CD4-positive, alpha-beta T cell (primary cell): ENCODE results near the gene DCUN1D3. TPM values are rescaled to one million over a fixed set of nuclear protein-coding genes. Genes with fewer than 3 reads are reported as not detected.
A peak's percentile ranks its signal among the peaks of the same experiment; 100 is the strongest.

Experiments used
- ATAC-seq: fragments of 200-7000 bp; cut with Tn5 transposase; one replicate; pipeline ENCODE4 v1.10.0; 2022; ENCODE audit warnings: mild to moderate bottlenecking; ENCODE audit not compliant: poor library complexity
- CTCF ChIA-PET: fragments of 350-600 bp; sonication (Branson Sonifier 250); formaldehyde crosslinking; loops from one replicate; lab custom pipeline; 2021; ENCODE audit warnings: antibody characterized with exemption, inconsistent platforms; lab: Charles Lee
- POLR2A ChIA-PET: fragments of 350-600 bp; sonication (Branson Sonifier 250); formaldehyde crosslinking; loops from one replicate; lab custom pipeline; 2021; ENCODE audit warnings: antibody characterized with exemption, inconsistent platforms; lab: Charles Lee
- DNase-seq, 14 experiments: peaks; one replicate each; pipeline ENCODE4 v3.0.0-alpha.2; 2013 to 2020; ENCODE audit warnings: mixed read lengths in 2 of 14
- H3K27ac ChIP-seq, 2 donors: one replicate each; pipeline versions ENCODE4 v1.5.1 to v1.7.0; 2013; ENCODE audit warnings: low read length in 2 of 2, low read depth in 1 of 2, mild to moderate bottlenecking in 1 of 2
- H3K27me3 ChIP-seq, 2 experiments: 1 replicate in 1 of 2; 2 replicates in 1 of 2; pipeline versions ENCODE4 v1.6.1 to v1.7.0; 2013; ENCODE audit warnings: low read length in 2 of 2, control low read depth in 1 of 2, mild to moderate bottlenecking in 1 of 2, moderate library complexity in 1 of 2; ENCODE audit not compliant: insufficient read depth in 2 of 2, control insufficient read depth in 1 of 2
- H3K36me3 ChIP-seq: one replicate; pipeline ENCODE4 v1.6.1; 2013; ENCODE audit warnings: low read length, control low read depth; ENCODE audit not compliant: insufficient read depth
- H3K4me1 ChIP-seq: one replicate; pipeline ENCODE4 v1.6.1; 2013; ENCODE audit warnings: low read length, control low read depth; ENCODE audit not compliant: insufficient read depth
- H3K4me3 ChIP-seq: one replicate; pipeline ENCODE4 v1.5.1; 2013; ENCODE audit warnings: mild to moderate bottlenecking, low read length, moderate library complexity
- H3K9me3 ChIP-seq, 2 experiments: 1 replicate in 1 of 2; 2 replicates in 1 of 2; pipeline versions ENCODE4 v1.6.1 to v1.7.0; 2013; ENCODE audit warnings: low read length in 2 of 2, mild to moderate bottlenecking in 2 of 2, control low read depth in 1 of 2, moderate library complexity in 1 of 2; ENCODE audit not compliant: control insufficient read depth in 1 of 2, insufficient read depth in 1 of 2
- H3K27ac Mint-ChIP-seq: one replicate; pipeline ENCODE4 v1.8.0; 2020; ENCODE audit warnings: mixed read lengths
- H3K27me3 Mint-ChIP-seq: one replicate; pipeline ENCODE4 v1.8.0; 2021; ENCODE audit warnings: mixed read lengths
- H3K36me3 Mint-ChIP-seq: one replicate; pipeline ENCODE4 v1.8.0; 2021; ENCODE audit warnings: low read depth, mixed read lengths
- H3K4me1 Mint-ChIP-seq: one replicate; pipeline ENCODE4 v1.8.0; 2021; ENCODE audit warnings: low read depth, mixed read lengths
- H3K4me3 Mint-ChIP-seq: one replicate; pipeline ENCODE4 v1.8.0; 2020; ENCODE audit warnings: mild to moderate bottlenecking, mixed read lengths
- H3K9me3 Mint-ChIP-seq: one replicate; pipeline ENCODE4 v1.8.0; 2020; ENCODE audit warnings: mixed read lengths
- CTCF ChIP-seq: fragments of 200-600 bp; IDR thresholded peaks from one replicate; pipeline ENCODE4 v1.8.0; 2022; ENCODE audit warnings: antibody characterized with exemption, mild to moderate bottlenecking
- intact Hi-C, 2 experiments: fragments of 100-400 bp; cut with DNase I in 1 of 2; cut with micrococcal nuclease in 1 of 2; formaldehyde crosslinking; loops; one replicate each; pipeline versions ENCODE4 v1.15.1 to v1.9.0; 2023 to 2025; cut with DNase I, micrococcal nuclease
- polyA plus RNA-seq, 2 donors: library from polyadenylated mRNA; unstranded; fragments of 120-200 nt; gene quantifications; one replicate each; pipeline ENCODE4 v1.2.1, GENCODE V29; 2013
- total RNA-seq, 174 experiments: library from RNA in 2 of 174; stranded (reverse) in 2 of 174; gene quantifications; one replicate each; pipeline ENCODE4 v1.2.3 and lab custom pipeline; 2021 to 2026

DCUN1D3 gene
- total RNA-seq (1 to 10 TPM; 1.9 TPM), total RNA-seq (lab: John Stamatoyannopoulos, UW) (6.4 to 26.5 (median 13.9) reads per million in 172 experiments)
- polyA plus RNA-seq (2013, experiment 1 of 2), result 2.7 TPM
- 3.3 TPM for polyA plus RNA-seq (2013, experiment 2 of 2)

- no peak for TF ChIP-seq CTCF
- peak; percentile 71 for ATAC-seq
- intact Hi-C loops, result loop anchor here (2.0 to 10.0 kb wide), 6 partner anchors 26 to 1836 kb away; partner anchors contain the start of genes LDAF1 (in 2 of the 2), CCP110 (in 1 of the 2), COQ7 (in 1 of the 2) and ERI2 (in 1 of the 2)
- peak within 1 kb of the TSS; percentile 84 for H3K4me3 ChIP-seq
- Mint-ChIP-seq H3K4me3 (peak within 1 kb of the TSS; percentile 96), H3K27ac (peak within 1 kb of the TSS; percentile 95), H3K27me3 (no peaks in the 10 kb centered on the region), H3K9me3 (no peaks in the 10 kb centered on the region), H3K4me1 (peaks cover 82% of the 10 kb centered on the region), H3K36me3 (peaks cover 32% of the 10 kb centered on the region)
- peaks cover 46% of the 10 kb centered on the region for H3K4me1 ChIP-seq
- ChIA-PET POLR2A (interaction anchor here (0.8 to 3.0 kb wide), 9 partner anchors 14 to 1291 kb away, joined by 3 to 34 read pairs (median 4); partner anchors contain the start of genes ERI2, LDAF1 and REXO5), CTCF (interaction anchor here (2.9 kb wide), 1 partner anchor 26 kb away, joined by 11 read pairs; no protein-coding TSS in a partner anchor)
- peaks cover 5% of the 10 kb centered on the region for H3K36me3 ChIP-seq
- H3K27ac ChIP-seq, result peak within 1 kb of the TSS; percentile 85 to 95
- peak; percentile 62 to 95 (median 78) for DNase-seq
- H3K9me3 ChIP-seq, result no peaks in the 10 kb centered on the region
- H3K27me3 ChIP-seq, result no peaks in the 10 kb centered on the region
Measured at GRCh38 chr16:20900299-20901067, at the start of gene DCUN1D3, which contains the start of gene LYRM1. TSS of gene DCUN1D3 (minus strand) at chr16:20900358. CDS start at chr16:20862538, 37,820 bp downstream. TSS of gene LYRM1 (plus strand) at chr16:20900771. CDS start at chr16:20915556, 14,785 bp downstream.

- Mint-ChIP-seq H3K27ac (no peak overlapping the region), H3K27me3 (no peaks in the 10 kb centered on the region), H3K4me1 (no peaks in the 10 kb centered on the region), H3K4me3 (no peak overlapping the region), H3K9me3 (no peaks in the 10 kb centered on the region), H3K36me3 (no peaks in the 10 kb centered on the region)
- Histone ChIP-seq H3K27ac (no peak overlapping the region), H3K27me3 (no peaks in the 10 kb centered on the region), H3K4me3 (no peak overlapping the region), H3K9me3 (no peaks in the 10 kb centered on the region), H3K4me1 (peaks cover 1% of the 10 kb centered on the region), H3K36me3 (no peaks in the 10 kb centered on the region)
- POLR2A ChIA-PET, result no interaction called here
- no peak for DNase-seq
- intact Hi-C loops, result no loop called here
- no peak for TF ChIP-seq CTCF
- no peak for ATAC-seq
- CTCF ChIA-PET, result no interaction called here
Measured at GRCh38 chr16:20949660-20950059, 49.5 kb upstream of the DCUN1D3 start.

- Mint-ChIP-seq H3K27me3 (no peaks in the 10 kb centered on the region), H3K4me3 (no peak overlapping the region), H3K4me1 (no peaks in the 10 kb centered on the region), H3K36me3 (no peaks in the 10 kb centered on the region), H3K27ac (no peak overlapping the region), H3K9me3 (no peaks in the 10 kb centered on the region)
- ChIA-PET CTCF (no interaction called here), POLR2A (no interaction called here)
- Histone ChIP-seq H3K36me3 (no peaks in the 10 kb centered on the region), H3K9me3 (no peaks in the 10 kb centered on the region), H3K4me1 (peaks cover 6% of the 10 kb centered on the region), H3K27ac (no peak overlapping the region), H3K27me3 (no peaks in the 10 kb centered on the region), H3K4me3 (no peak overlapping the region)
- ATAC-seq (no peak), DNase-seq (no peak)
- TF ChIP-seq CTCF, result no peak
- intact Hi-C loops, result no loop called here
Measured at GRCh38 chr16:20948444-20948843, 48.3 kb upstream of the DCUN1D3 start.
